GM18526 (cell line): ENCODE measurements around the gene SLC11A1.

Experiments used
- POLR2A ChIP-seq: IDR thresholded peaks from 3 replicates; pipeline ENCODE4 v1.6.1; 2011; ENCODE audit not compliant: insufficient read length; ENCODE audit errors: extremely low read depth

SLC11A1 gene

GRCh38 chr2:218383892-218384519 lies 1.9 kb downstream of the SLC11A1 start:
- no peak for TF ChIP-seq POLR2A

- TF ChIP-seq POLR2A, result no peak
These were observed 2.9 kb downstream of the SLC11A1 start for GRCh38 chr2:218384975-218385374.

DNA sequence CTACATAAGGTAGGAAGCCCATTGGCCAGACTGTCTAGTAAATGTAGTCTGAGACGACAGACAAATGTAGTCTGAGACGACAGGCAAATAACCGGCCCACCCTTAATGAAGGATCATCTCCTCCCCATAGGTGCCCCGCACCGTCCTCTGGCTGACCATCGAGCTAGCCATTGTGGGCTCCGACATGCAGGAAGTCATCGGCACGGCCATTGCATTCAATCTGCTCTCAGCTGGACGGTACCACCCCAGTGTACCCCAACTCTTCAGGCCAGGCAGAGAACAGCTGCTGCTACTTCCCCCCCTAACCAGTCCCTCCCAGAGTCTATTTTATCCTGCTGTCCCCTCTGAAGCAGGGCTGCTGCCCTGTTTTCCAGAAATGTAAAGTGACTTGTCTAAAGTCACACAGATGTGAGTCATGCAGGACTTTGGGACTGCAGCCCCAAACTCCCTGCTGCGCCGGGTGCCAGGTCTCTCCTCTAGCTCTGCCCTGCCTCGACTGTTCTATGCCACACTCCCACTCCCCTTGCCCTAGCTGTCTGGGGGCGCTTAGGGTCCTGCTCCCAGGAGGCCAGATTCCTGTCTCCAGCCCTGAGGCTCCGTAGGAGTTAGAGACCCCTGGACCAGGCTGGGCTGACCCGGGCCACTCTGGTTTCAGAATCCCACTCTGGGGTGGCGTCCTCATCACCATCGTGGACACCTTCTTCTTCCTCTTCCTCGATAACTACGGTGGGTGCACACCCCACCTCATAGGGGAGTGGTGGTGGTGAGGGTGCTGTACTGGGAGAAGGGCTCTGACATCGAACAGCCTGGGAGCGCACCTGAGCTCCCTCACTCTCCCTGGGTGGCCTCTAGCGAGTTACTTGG lies 4.7 kb downstream of the SLC11A1 start:
- no peak for TF ChIP-seq POLR2A

DNA sequence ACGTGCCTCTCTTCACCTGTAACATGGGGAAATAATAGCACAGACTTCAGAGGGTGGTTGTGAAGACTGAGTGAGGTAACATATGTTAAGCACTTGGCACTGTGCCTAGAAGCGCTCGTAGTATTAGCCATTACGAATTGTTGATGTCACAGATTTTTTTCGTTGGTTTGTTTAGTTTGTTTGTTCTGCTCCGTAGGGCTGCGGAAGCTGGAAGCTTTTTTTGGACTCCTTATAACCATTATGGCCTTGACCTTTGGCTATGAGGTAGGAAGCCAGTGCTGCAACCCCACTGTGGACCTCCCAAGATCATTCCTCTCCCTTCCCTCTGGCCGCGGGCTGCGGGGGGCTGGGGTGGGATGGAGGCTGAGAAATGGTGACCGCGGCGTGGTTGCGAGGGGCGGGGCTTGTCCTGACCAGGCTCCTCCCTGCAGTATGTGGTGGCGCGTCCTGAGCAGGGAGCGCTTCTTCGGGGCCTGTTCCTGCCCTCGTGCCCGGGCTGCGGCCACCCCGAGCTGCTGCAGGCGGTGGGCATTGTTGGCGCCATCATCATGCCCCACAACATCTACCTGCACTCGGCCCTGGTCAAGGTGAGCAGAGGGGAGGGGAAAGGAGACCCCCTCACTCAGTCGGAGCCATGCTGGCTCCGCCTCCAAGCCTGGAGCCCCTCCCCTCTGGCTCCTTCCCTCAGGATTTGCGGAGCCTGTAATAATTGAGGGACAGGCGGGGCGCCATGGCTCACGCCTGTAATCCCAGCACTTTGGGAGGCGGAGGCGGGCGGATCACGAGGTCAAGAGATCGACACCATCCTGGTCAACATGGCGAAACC lies 5.5 kb downstream of the SLC11A1 start:
- TF ChIP-seq POLR2A, result no peak

DNA sequence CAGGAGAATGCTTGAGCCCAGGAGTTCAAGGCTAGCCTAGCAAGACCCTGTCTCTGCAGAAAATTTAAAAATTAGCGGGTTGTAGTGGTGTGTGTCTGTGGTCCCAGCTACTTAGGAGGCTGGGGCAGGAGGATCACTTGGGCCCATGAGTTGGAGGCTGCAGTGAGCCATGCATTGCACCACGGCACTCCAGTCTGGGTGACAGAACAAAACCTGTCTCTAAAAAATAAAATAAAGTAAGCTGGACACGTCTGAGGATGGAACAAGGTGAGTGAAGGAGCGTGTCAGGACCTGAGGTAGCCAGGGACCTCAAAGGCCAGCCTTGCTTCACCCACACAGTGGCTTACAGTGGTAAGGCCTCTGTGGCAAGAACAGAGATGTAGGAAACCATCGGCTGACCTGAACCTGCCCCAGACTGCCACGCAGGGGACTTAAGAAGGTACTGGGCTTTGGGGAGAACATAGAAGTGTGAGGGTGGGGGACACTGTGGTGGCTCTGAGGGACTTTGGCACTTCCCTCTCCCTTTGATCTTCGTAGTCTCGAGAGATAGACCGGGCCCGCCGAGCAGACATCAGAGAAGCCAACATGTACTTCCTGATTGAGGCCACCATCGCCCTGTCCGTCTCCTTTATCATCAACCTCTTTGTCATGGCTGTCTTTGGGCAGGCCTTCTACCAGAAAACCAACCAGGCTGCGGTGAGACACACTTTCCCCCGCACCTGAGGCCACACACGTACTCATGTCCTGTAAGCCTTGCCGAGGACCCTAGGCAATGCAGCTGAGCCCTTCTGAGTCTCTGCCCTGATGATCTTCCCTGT lies 7.5 kb downstream of the SLC11A1 start:
- TF ChIP-seq POLR2A, result no peak

DNA sequence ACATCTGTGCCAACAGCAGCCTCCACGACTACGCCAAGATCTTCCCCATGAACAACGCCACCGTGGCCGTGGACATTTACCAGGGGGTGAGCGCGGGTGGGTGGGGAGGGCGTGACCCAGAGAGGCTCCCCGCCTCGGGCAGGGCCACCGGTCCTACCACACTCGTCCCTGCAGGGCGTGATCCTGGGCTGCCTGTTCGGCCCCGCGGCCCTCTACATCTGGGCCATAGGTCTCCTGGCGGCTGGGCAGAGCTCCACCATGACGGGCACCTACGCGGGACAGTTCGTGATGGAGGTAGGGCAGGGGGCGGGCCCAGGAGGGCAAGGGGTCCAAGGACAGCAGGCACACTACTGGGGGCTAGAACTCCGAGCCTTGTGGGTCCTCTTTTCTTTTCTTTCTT lies 9.1 kb downstream of the SLC11A1 start:
- TF ChIP-seq POLR2A, result no peak

GRCh38 chr2:218392459-218392858 lies 10.4 kb downstream of the SLC11A1 start:
- TF ChIP-seq POLR2A, result no peak

DNA sequence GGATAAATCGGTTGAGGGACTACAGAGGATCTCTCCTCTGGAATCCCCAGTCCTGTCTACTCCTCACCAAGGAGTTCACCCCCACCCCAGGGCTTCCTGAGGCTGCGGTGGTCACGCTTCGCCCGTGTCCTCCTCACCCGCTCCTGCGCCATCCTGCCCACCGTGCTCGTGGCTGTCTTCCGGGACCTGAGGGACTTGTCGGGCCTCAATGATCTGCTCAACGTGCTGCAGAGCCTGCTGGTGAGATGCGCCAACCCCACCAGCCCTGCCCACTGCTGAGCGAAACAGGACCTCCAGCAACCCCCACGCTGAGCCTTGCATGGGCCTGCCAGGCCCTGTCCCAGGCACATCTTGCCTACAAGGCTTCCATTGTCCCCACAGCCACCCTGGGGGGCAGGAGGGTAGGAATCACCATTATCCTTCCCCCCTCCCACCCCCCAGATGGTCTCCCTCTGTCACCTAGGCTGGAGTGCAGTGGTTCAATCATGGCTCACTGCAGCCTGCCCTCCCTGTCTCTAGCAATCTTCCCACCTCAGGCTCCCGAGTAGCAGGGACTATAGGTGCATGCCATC lies 10.9 kb downstream of the SLC11A1 start:
- no peak for TF ChIP-seq POLR2A

- TF ChIP-seq POLR2A, result no peak
These were observed 11.7 kb downstream of the SLC11A1 start for GRCh38 chr2:218393750-218394290.

- no peak for TF ChIP-seq POLR2A
These were observed 12.4 kb downstream of the SLC11A1 start for GRCh38 chr2:218394298-218395089.

- no peak for TF ChIP-seq POLR2A
These were observed 13.0 kb downstream of the SLC11A1 start for GRCh38 chr2:218395090-218395444.

GRCh38 chr2:218395456-218395825 lies 13.4 kb downstream of the SLC11A1 start:
- TF ChIP-seq POLR2A, result no peak

GRCh38 chr2:218395826-218396687 lies 14.0 kb downstream of the SLC11A1 start:
- peak; percentile 38 for TF ChIP-seq POLR2A
